DOHH2 (cell line): Measurements from ENCODE around the gene PTPN7.

Experiments used
- H3F3A ChIP-seq: fragments of 200-600 bp; sonication (generic), shearing (Covaris generic); 2 replicates; pipeline ENCODE4 v1.6.0; 2016; ENCODE audit warnings: antibody characterized with exemption, mild to moderate bottlenecking; ENCODE audit not compliant: control insufficient read depth, insufficient read depth
- H3K27ac ChIP-seq: fragments of 200-600 bp; sonication (generic); 2 replicates; pipeline ENCODE4 v1.5.1; 2014; ENCODE audit warnings: low read depth, mild to moderate bottlenecking, low read length, moderate library complexity
- H3K27me3 ChIP-seq: fragments of 200-600 bp; sonication (generic); 2 replicates; pipeline ENCODE4 v1.6.1; 2014; ENCODE audit warnings: mild to moderate bottlenecking, low read length, mixed read lengths; ENCODE audit not compliant: control insufficient read depth
- H3K36me3 ChIP-seq: fragments of 200-600 bp; sonication (generic); 2 replicates; pipeline ENCODE4 v1.6.1; 2014; ENCODE audit warnings: mild to moderate bottlenecking, low read length, moderate library complexity, mixed read lengths; ENCODE audit not compliant: control insufficient read depth
- H3K4me1 ChIP-seq: fragments of 200-600 bp; sonication (generic); 2 replicates; pipeline ENCODE4 v1.6.1; 2014; ENCODE audit warnings: mild to moderate bottlenecking, low read length, mixed read lengths; ENCODE audit not compliant: control insufficient read depth
- H3K4me2 ChIP-seq: fragments of 200-600 bp; sonication (generic); 2 replicates; pipeline ENCODE4 v1.6.0; 2014; ENCODE audit warnings: mild to moderate bottlenecking, low read length, moderate library complexity
- H3K4me3 ChIP-seq: fragments of 200-600 bp; sonication (generic); 2 replicates; pipeline ENCODE4 v1.5.1; 2014; ENCODE audit warnings: mild to moderate bottlenecking, low read length, mixed read lengths
- H3K79me2 ChIP-seq: fragments of 200-600 bp; sonication (generic); 2 replicates; pipeline ENCODE4 v1.6.1; 2014; ENCODE audit warnings: mild to moderate bottlenecking, low read length, mixed read lengths; ENCODE audit not compliant: control insufficient read depth
- H3K9me2 ChIP-seq: fragments of 200-600 bp; sonication (generic); replicated peaks from 2 replicates; pipeline ENCODE4 v1.6.1; 2014; ENCODE audit warnings: mild to moderate bottlenecking, low read length, mixed read lengths; ENCODE audit not compliant: control insufficient read depth
- H3K9me3 ChIP-seq: fragments of 200-600 bp; sonication (generic); 2 replicates; pipeline ENCODE4 v1.6.1; 2014; ENCODE audit warnings: antibody characterized with exemption, low read length, mixed read lengths; ENCODE audit not compliant: control insufficient read depth, insufficient read depth
- H4K20me1 ChIP-seq: fragments of 200-600 bp; sonication (generic); 2 replicates; pipeline ENCODE4 v1.6.0; 2014; ENCODE audit warnings: low read depth, mild to moderate bottlenecking, antibody characterized with exemption, low read length, moderate library complexity; ENCODE audit not compliant: control insufficient read depth, insufficient read depth
- CTCF ChIP-seq: fragments of 200-600 bp; sonication (generic); IDR thresholded peaks from one replicate; pipeline ENCODE4 v1.5.1; 2014; ENCODE audit warnings: antibody characterized with exemption, mild to moderate bottlenecking, low read depth, low read length; ENCODE audit not compliant: poor library complexity, severe bottlenecking
- EZH2phosphoT487 ChIP-seq: fragments of 200-600 bp; sonication (generic); IDR thresholded peaks from 2 replicates; pipeline ENCODE4 v1.6.1; 2017; ENCODE audit warnings: borderline replicate concordance, mild to moderate bottlenecking, antibody characterized with exemption, low read length, moderate library complexity, mixed read lengths

The PTPN7 gene

GRCh38 chr1:202179828-202180750, 19.7 kb upstream of the PTPN7 start:
- Histone ChIP-seq H3K9me3 (no peaks in the 10 kb centered on the region), H3F3A (no peaks in the 10 kb centered on the region), H3K27ac (no peak overlapping the region)

GRCh38 chr1:202176949-202177927, 16.8 kb upstream of the PTPN7 start:
- H3K4me2 ChIP-seq, result no peak overlapping the region
- no peaks in the 10 kb centered on the region for H3K9me2 ChIP-seq
- no peak overlapping the region for H3K27ac ChIP-seq
- peaks cover 5% of the 10 kb centered on the region for H3K27me3 ChIP-seq
- H3K9me3 ChIP-seq, result no peaks in the 10 kb centered on the region
- H3K36me3 ChIP-seq, result no peaks in the 10 kb centered on the region
- H4K20me1 ChIP-seq, result no peaks in the 10 kb centered on the region
- no peaks in the 10 kb centered on the region for H3K79me2 ChIP-seq
- no peak overlapping the region for H3K4me3 ChIP-seq
- H3K4me1 ChIP-seq, result no peaks in the 10 kb centered on the region
- no peak for TF ChIP-seq EZH2phosphoT487
- TF ChIP-seq CTCF, result peak; percentile 14
- H3F3A ChIP-seq, result no peaks in the 10 kb centered on the region

More at GRCh38 chr1:202179828-202180750, 19.7 kb upstream of the PTPN7 start:
- H4K20me1 ChIP-seq, result no peaks in the 10 kb centered on the region
- no peak for TF ChIP-seq EZH2phosphoT487
- H3K4me1 ChIP-seq, result no peaks in the 10 kb centered on the region
- no peaks in the 10 kb centered on the region for H3K79me2 ChIP-seq
- peaks cover 5% of the 10 kb centered on the region for H3K27me3 ChIP-seq
- H3K4me3 ChIP-seq, result no peak overlapping the region
- H3K4me2 ChIP-seq, result no peak overlapping the region
- no peaks in the 10 kb centered on the region for H3K9me2 ChIP-seq
- H3K36me3 ChIP-seq, result no peaks in the 10 kb centered on the region

- H3K36me3 ChIP-seq, result no peaks in the 10 kb centered on the region
- TF ChIP-seq CTCF (no peak), EZH2phosphoT487 (no peak)
- H3K27me3 ChIP-seq, result no peaks in the 10 kb centered on the region
- H3K27ac ChIP-seq, result no peak overlapping the region
- no peak overlapping the region for H3K4me3 ChIP-seq
- no peaks in the 10 kb centered on the region for H3F3A ChIP-seq
- no peaks in the 10 kb centered on the region for H3K9me2 ChIP-seq
- H3K4me2 ChIP-seq, result no peak overlapping the region
- H3K9me3 ChIP-seq, result no peaks in the 10 kb centered on the region
- no peaks in the 10 kb centered on the region for H3K79me2 ChIP-seq
- no peaks in the 10 kb centered on the region for H3K4me1 ChIP-seq
- H4K20me1 ChIP-seq, result no peaks in the 10 kb centered on the region
Measured at GRCh38 chr1:202173993-202174392, 13.6 kb upstream of the PTPN7 start.
